HL-60 (cell line): ENCODE measurements around the gene PPFIA2.

Source experiments
- CTCF ChIP-seq: IDR thresholded peaks from one replicate; pipeline ENCODE4 v1.5.1; 2011; ENCODE audit warnings: low read length, control low read depth, inconsistent platforms; ENCODE audit not compliant: insufficient read depth
- GABPA ChIP-seq: IDR thresholded peaks from 2 replicates; pipeline ENCODE4 v1.6.1; 2012; ENCODE audit warnings: low read depth
- POLR2AphosphoS5 ChIP-seq: IDR thresholded peaks from 2 replicates; pipeline ENCODE4 v1.6.1; 2012; ENCODE audit warnings: low read depth
- REST ChIP-seq: IDR thresholded peaks from 2 replicates; pipeline ENCODE4 v1.6.1; 2012; ENCODE audit warnings: low read depth; ENCODE audit not compliant: insufficient replicate concordance

DNA sequence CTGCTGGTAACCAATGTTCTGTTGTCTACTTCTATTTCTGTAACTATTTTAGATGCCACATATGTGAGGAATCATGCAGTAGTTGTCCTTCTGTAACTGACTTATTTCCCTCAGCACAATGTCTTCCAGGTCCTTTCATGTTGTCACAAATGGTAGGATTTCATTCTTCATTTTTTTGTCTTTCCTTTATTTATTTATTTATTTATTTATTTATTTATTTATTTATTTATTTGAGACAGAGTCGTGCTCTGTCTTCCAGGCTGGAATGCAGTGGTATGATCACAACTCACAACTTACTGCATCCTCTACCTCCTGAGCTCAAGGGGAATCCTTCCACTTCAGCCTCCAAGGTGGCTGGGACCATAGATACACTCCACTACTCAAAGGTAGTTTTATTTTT is 288.2 kb downstream of the PPFIA2 start:
- no peak for TF ChIP-seq CTCF
- no peak for TF ChIP-seq REST
- no peak for TF ChIP-seq POLR2AphosphoS5
- TF ChIP-seq GABPA = no peak
